Measurements from ENCODE around the gene DEXI. TPM values are rescaled to one million over a fixed set of nuclear protein-coding genes. Genes with fewer than 3 reads are reported as not detected.

Gene DEXI
- total and polyA plus RNA-seq, 9 of the 15 experiments (the other 6 are each of a cell fraction or from before 2014, with no cell fraction given), result 2.9 to 40.1 (median 22.0) TPM

GRCh38 chr16:10944249-10945064 lies 2.2 kb upstream of the DEXI start, which contains the start of gene CLEC16A (continued):
- no peak for TF ChIP-seq RAD51 (IDR thresholded peaks at IDR 0.05; ENCODE audit: borderline replicate concordance, low read depth)
- no peak for TF ChIP-seq USF1 (CRISPR knock-in tag; IDR thresholded peaks at IDR 0.05)
- no peak for TF ChIP-seq CBX5 (IDR thresholded peaks at IDR 0.05; ENCODE audit: borderline replicate concordance, low read depth)
- no peak for TF ChIP-seq IFI16 (CRISPR knock-in tag; IDR thresholded peaks at IDR 0.05)
- peak; percentile 47; the same call in 1 of the 2 replicates for TF ChIP-seq ZBED1 (IDR thresholded peaks at IDR 0.05)
- TF ChIP-seq ZNF24 (IDR thresholded peaks at IDR 0.05), result no peak
- TF ChIP-seq ZBTB12 (CRISPR knock-in tag; IDR thresholded peaks at IDR 0.05), result peak; percentile 39; the same call in 1 of the 2 replicates
- TF ChIP-seq DIDO1 (tag; IDR thresholded peaks at IDR 0.05; ENCODE audit: low read depth), result no peak
- TF ChIP-seq COPS2 (conservative IDR thresholded peaks at IDR 0.05), result no peak
- TF ChIP-seq REST (IDR thresholded peaks at IDR 0.05; ENCODE audit: borderline replicate concordance), result no peak
- no peak for TF ChIP-seq REST (CRISPR knock-in tag; IDR thresholded peaks at IDR 0.05; ENCODE audit: low read depth)
- TF ChIP-seq PREB (CRISPR knock-in tag; IDR thresholded peaks at IDR 0.05), result no peak
- TF ChIP-seq POLR2B (IDR thresholded peaks at IDR 0.05; ENCODE audit: low read depth, partially characterized antibody), result no peak
- TF ChIP-seq ZNF232 (CRISPR knock-in tag; IDR thresholded peaks at IDR 0.05), result no peak
- TF ChIP-seq MCM3 (IDR thresholded peaks at IDR 0.05), result no peak
- TF ChIP-seq PHF20 (IDR thresholded peaks at IDR 0.05; ENCODE audit: partially characterized antibody), result no peak
- TF ChIP-seq ZNF146 (CRISPR knock-in tag; IDR thresholded peaks at IDR 0.05; ENCODE audit: unreplicated experiment), result no peak
- no peak for TF ChIP-seq POLR2AphosphoS2 (IDR thresholded peaks at IDR 0.05; ENCODE audit: low read length)

Data from K562 (cell line).